GM23338 (cell line): Measurements from ENCODE around the gene ADAMTS20. TPM values are rescaled to one million over a fixed set of nuclear protein-coding genes. Genes with fewer than 3 reads are reported as not detected.
A peak's percentile ranks its signal among the peaks of the same experiment; 100 is the strongest.

Source experiments
- ATAC-seq: fragments of 200-7000 bp; cut with Tn5 transposase; 3 replicates; pipeline ENCODE4 v1.9.1; 2020
- DNase-seq: peaks from one replicate; pipeline ENCODE4 v3.0.0-alpha.2; 2015; ENCODE audit warnings: low spot score
- H2AFZ ChIP-seq: fragments of 200-600 bp; sonication (generic); 2 replicates; pipeline ENCODE4 v1.8.0; 2016; ENCODE audit warnings: antibody characterized with exemption, mild to moderate bottlenecking, moderate library complexity
- H3F3A ChIP-seq: fragments of 200-600 bp; sonication (generic); replicated peaks from 2 replicates; pipeline ENCODE4 v1.8.0; 2017; ENCODE audit warnings: antibody characterized with exemption, mixed run types, low read depth
- H3K27ac ChIP-seq: fragments of 200-600 bp; sonication (generic); 2 replicates; pipeline ENCODE4 v1.6.1; 2016; ENCODE audit warnings: low read depth
- H3K27me3 ChIP-seq: fragments of 200-600 bp; sonication (generic); 2 replicates; pipeline ENCODE4 v1.8.0; 2016; ENCODE audit warnings: mild to moderate bottlenecking, mixed run types, moderate library complexity; ENCODE audit not compliant: insufficient read depth
- H3K36me3 ChIP-seq: fragments of 200-600 bp; sonication (generic); 2 replicates; pipeline ENCODE4 v1.8.0; 2016; ENCODE audit warnings: mild to moderate bottlenecking; ENCODE audit not compliant: insufficient read depth
- H3K4me1 ChIP-seq: fragments of 200-600 bp; sonication (generic); 2 replicates; pipeline ENCODE4 v1.8.0; 2016; ENCODE audit warnings: mild to moderate bottlenecking, moderate library complexity; ENCODE audit not compliant: insufficient read depth
- H3K4me2 ChIP-seq: fragments of 200-600 bp; sonication (generic); 2 replicates; pipeline ENCODE4 v1.7.1; 2017; ENCODE audit warnings: mixed run types
- H3K4me3 ChIP-seq: fragments of 200-600 bp; sonication (generic); 2 replicates; pipeline ENCODE4 v1.6.1; 2016; ENCODE audit warnings: mixed run types
- H3K79me2 ChIP-seq: fragments of 200-600 bp; sonication (generic); replicated peaks from 2 replicates; pipeline ENCODE4 v1.8.0; 2017; ENCODE audit warnings: mild to moderate bottlenecking; ENCODE audit not compliant: insufficient read depth
- H3K9me2 ChIP-seq: fragments of 200-600 bp; sonication (generic); 2 replicates; pipeline ENCODE4 v1.8.0; 2017; ENCODE audit not compliant: insufficient read depth
- H4K20me1 ChIP-seq: fragments of 200-600 bp; sonication (generic); replicated peaks from 2 replicates; pipeline ENCODE4 v1.8.0; 2017; ENCODE audit warnings: mild to moderate bottlenecking; ENCODE audit not compliant: insufficient read depth
- H3K27ac Mint-ChIP-seq: 2 replicates; pipeline ENCODE4 v1.8.0; 2020; ENCODE audit warnings: inconsistent platforms, mild to moderate bottlenecking, moderate library complexity, mixed read lengths
- H3K27me3 Mint-ChIP-seq: 3 replicates; pipeline ENCODE4 v1.8.0; 2022; ENCODE audit warnings: low read depth, mild to moderate bottlenecking, moderate library complexity, mixed read lengths, inconsistent platforms; ENCODE audit not compliant: insufficient read depth, poor library complexity
- H3K36me3 Mint-ChIP-seq: 3 replicates; pipeline ENCODE4 v1.8.0; 2021; ENCODE audit warnings: low read depth, mild to moderate bottlenecking, inconsistent platforms, moderate library complexity, mixed read lengths
- H3K4me1 Mint-ChIP-seq: 3 replicates; pipeline ENCODE4 v1.8.0; 2020; ENCODE audit warnings: mild to moderate bottlenecking, inconsistent platforms, mixed read lengths
- H3K4me3 Mint-ChIP-seq: 3 replicates; pipeline ENCODE4 v1.8.0; 2021; ENCODE audit warnings: moderate library complexity, mild to moderate bottlenecking, inconsistent platforms, mixed read lengths
- H3K9me3 Mint-ChIP-seq: 3 replicates; pipeline ENCODE4 v1.8.0; 2020; ENCODE audit warnings: moderate library complexity, mild to moderate bottlenecking, inconsistent platforms, mixed read lengths
- CREB1 ChIP-seq: fragments of 250-450 bp; sonication (Bioruptor Pico); IDR thresholded peaks from 2 replicates; pipeline ENCODE4 v1.5.0; 2020; ENCODE audit warnings: low read depth, mild to moderate bottlenecking, moderate library complexity
- EZH2phosphoT487 ChIP-seq: fragments of 200-600 bp; sonication (generic); IDR thresholded peaks from one replicate; pipeline ENCODE4 v1.8.1; 2018; ENCODE audit warnings: antibody characterized with exemption; ENCODE audit not compliant: unreplicated experiment
- NANOG ChIP-seq: IDR thresholded peaks from 2 replicates; pipeline ENCODE4 v1.6.1; 2016; ENCODE audit warnings: antibody characterized with exemption, borderline replicate concordance
- POLR2AphosphoS5 ChIP-seq: IDR thresholded peaks from 2 replicates; pipeline ENCODE4 v1.6.1; 2016; ENCODE audit warnings: antibody characterized with exemption, low read depth
- ZNF114 ChIP-seq: fragments of 250-450 bp; sonication (Bioruptor Pico); IDR thresholded peaks from 2 replicates; pipeline ENCODE4 v1.5.0; 2020; ENCODE audit warnings: mild to moderate bottlenecking, moderate library complexity
- ZNF331 ChIP-seq: fragments of 250-450 bp; sonication (Bioruptor Pico); IDR thresholded peaks from 2 replicates; pipeline ENCODE4 v1.5.0; 2020; ENCODE audit warnings: low read depth, mild to moderate bottlenecking, moderate library complexity
- polyA plus RNA-seq: library from polyadenylated mRNA; unstranded; fragments of >200 nt; fragmentation: Nextera tagmentation; extraction: Ambion mirVana; gene quantifications from 2 replicates; pipeline ENCODE4 v1.2.1, GENCODE V29; 2016
- total RNA-seq: library from RNA; depleted of rRNA; stranded (reverse); fragments of >200 nt; shearing (Covaris generic); gene quantifications from 2 replicates; pipeline ENCODE4 v1.2.3, GENCODE V29; 2014
- TF ChIP-seq, protein P1 (sequence below), 2 experiments: fragments of 200-600 bp in 1 of 2; sonication (generic) in 1 of 2; conservative IDR thresholded peaks; 2 replicates each; pipeline versions ENCODE4 v1.5.1 to v1.6.1; 2016 to 2017; ENCODE audit warnings: antibody characterized with exemption in 2 of 2, low read depth in 2 of 2, mild to moderate bottlenecking in 2 of 2, moderate library complexity in 1 of 2
- TF ChIP-seq, protein P2 (sequence below): IDR thresholded peaks from 2 replicates; pipeline ENCODE4 v1.6.1; 2016; ENCODE audit warnings: antibody characterized with exemption
- TF ChIP-seq, protein P3 (sequence below): fragments of 250-450 bp; sonication (Bioruptor Pico); IDR thresholded peaks from 2 replicates; pipeline ENCODE4 v1.5.0; 2020; ENCODE audit warnings: mild to moderate bottlenecking, moderate library complexity

Gene ADAMTS20
- total and polyA plus RNA-seq, 2 experiments from 2014 or later: 2.0 to 9.3 TPM

DNA sequence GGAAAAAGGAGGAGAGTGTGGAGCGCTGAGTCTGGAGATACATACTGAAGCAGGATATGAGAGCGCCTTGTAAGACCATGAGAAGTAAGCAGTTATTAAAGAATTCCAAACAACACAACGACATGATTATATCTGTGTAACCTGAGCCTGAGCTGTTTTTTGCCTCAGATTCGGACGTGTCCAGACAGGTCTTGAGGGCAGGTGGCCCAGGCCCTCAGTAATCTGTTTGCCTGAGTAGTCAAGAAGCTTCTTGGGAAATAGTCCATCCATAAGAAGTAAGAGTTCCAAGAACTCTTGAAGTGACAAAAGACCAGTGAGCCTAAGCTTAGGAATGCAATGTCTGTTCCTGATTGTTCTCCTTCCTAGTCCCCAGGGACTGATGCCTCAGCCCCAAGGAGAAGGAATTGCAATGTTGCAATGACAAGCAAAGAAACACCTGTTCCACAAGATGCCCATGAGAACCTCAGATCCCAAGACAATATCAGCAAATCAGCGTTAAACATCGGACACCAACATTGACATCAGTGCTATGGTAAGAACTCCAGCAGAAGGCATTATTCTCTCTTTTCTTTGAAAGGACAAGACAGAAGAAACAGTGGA is 34.7 kb upstream of the ADAMTS20 start:
- Histone ChIP-seq H4K20me1 (no peaks in the 10 kb centered on the region), H3K9me2 (peaks cover 23% of the 10 kb centered on the region), H3F3A (no peaks in the 10 kb centered on the region), H3K4me3 (no peak overlapping the region), H2AFZ (0 out of 2 replicates have a peak overlapping the region, but pooled peaks have one; percentile 69), H3K4me1 (no peaks in the 10 kb centered on the region), H3K27ac (no peak overlapping the region), H3K27me3 (no peaks in the 10 kb centered on the region), H3K4me2 (no peak overlapping the region), H3K79me2 (no peaks in the 10 kb centered on the region), H3K36me3 (no peaks in the 10 kb centered on the region)
- peaks cover 1% of the 10 kb centered on the region for H3K27me3 Mint-ChIP-seq
- ATAC-seq: no peak
- no peaks in the 10 kb centered on the region for H3K36me3 Mint-ChIP-seq
- H3K4me1 Mint-ChIP-seq: no peaks in the 10 kb centered on the region
- H3K27ac Mint-ChIP-seq: no peak overlapping the region
- no peak for TF ChIP-seq ZNF114
- H3K9me3 Mint-ChIP-seq: no peaks in the 10 kb centered on the region
- no peak for DNase-seq
- no peak overlapping the region for H3K4me3 Mint-ChIP-seq

DNA sequence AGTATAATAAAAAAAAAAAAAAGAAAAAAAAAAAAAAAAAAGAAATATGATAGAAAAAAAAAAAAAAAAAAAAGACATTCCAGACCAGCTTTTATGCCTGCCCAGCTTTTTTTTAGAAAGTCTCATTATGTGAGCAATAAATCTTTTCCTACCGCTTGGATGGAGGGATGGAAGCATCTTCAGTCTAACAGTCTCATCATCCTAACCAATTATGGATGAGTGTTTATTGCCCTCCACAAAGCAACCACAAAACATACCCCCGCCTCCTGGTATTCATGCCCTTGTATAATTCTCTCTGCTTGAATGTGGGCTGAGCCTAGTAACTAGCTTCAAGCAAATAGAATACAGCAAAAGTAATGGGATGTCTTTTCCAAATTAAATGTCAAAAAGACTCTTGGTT is 33.7 kb upstream of the ADAMTS20 start:
- no peaks in the 10 kb centered on the region for H3K9me3 Mint-ChIP-seq
- H3F3A ChIP-seq: no peaks in the 10 kb centered on the region
- no peak overlapping the region for H3K27ac ChIP-seq
- no peak overlapping the region for H3K27ac Mint-ChIP-seq
- no peaks in the 10 kb centered on the region for H4K20me1 ChIP-seq
- H2AFZ ChIP-seq: no peak overlapping the region
- no peaks in the 10 kb centered on the region for H3K27me3 ChIP-seq
- H3K4me3 ChIP-seq: no peak overlapping the region
- peaks cover 1% of the 10 kb centered on the region for H3K27me3 Mint-ChIP-seq
- H3K4me2 ChIP-seq: no peak overlapping the region
- no peaks in the 10 kb centered on the region for H3K4me1 Mint-ChIP-seq
- H3K4me1 ChIP-seq: no peaks in the 10 kb centered on the region
- no peak for DNase-seq
- H3K79me2 ChIP-seq: no peaks in the 10 kb centered on the region
- no peaks in the 10 kb centered on the region for H3K36me3 Mint-ChIP-seq
- H3K36me3 ChIP-seq: no peaks in the 10 kb centered on the region
- H3K9me2 ChIP-seq: peaks cover 23% of the 10 kb centered on the region
- no peak for ATAC-seq
- no peak overlapping the region for H3K4me3 Mint-ChIP-seq
- TF ChIP-seq, protein P1, sequence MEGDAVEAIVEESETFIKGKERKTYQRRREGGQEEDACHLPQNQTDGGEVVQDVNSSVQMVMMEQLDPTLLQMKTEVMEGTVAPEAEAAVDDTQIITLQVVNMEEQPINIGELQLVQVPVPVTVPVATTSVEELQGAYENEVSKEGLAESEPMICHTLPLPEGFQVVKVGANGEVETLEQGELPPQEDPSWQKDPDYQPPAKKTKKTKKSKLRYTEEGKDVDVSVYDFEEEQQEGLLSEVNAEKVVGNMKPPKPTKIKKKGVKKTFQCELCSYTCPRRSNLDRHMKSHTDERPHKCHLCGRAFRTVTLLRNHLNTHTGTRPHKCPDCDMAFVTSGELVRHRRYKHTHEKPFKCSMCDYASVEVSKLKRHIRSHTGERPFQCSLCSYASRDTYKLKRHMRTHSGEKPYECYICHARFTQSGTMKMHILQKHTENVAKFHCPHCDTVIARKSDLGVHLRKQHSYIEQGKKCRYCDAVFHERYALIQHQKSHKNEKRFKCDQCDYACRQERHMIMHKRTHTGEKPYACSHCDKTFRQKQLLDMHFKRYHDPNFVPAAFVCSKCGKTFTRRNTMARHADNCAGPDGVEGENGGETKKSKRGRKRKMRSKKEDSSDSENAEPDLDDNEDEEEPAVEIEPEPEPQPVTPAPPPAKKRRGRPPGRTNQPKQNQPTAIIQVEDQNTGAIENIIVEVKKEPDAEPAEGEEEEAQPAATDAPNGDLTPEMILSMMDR (conservative IDR thresholded peaks at IDR 0.05; ENCODE audit: low read depth in 2 of 2): no peak
- TF ChIP-seq, protein P2, sequence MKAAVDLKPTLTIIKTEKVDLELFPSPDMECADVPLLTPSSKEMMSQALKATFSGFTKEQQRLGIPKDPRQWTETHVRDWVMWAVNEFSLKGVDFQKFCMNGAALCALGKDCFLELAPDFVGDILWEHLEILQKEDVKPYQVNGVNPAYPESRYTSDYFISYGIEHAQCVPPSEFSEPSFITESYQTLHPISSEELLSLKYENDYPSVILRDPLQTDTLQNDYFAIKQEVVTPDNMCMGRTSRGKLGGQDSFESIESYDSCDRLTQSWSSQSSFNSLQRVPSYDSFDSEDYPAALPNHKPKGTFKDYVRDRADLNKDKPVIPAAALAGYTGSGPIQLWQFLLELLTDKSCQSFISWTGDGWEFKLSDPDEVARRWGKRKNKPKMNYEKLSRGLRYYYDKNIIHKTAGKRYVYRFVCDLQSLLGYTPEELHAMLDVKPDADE: no peak
- no peak for TF ChIP-seq POLR2AphosphoS5
- TF ChIP-seq NANOG: no peak
- no peak for TF ChIP-seq ZNF331 (CRISPR knock-in tag)
- no peak for TF ChIP-seq CREB1
- no peak for TF ChIP-seq ZNF114
- TF ChIP-seq, protein P3, sequence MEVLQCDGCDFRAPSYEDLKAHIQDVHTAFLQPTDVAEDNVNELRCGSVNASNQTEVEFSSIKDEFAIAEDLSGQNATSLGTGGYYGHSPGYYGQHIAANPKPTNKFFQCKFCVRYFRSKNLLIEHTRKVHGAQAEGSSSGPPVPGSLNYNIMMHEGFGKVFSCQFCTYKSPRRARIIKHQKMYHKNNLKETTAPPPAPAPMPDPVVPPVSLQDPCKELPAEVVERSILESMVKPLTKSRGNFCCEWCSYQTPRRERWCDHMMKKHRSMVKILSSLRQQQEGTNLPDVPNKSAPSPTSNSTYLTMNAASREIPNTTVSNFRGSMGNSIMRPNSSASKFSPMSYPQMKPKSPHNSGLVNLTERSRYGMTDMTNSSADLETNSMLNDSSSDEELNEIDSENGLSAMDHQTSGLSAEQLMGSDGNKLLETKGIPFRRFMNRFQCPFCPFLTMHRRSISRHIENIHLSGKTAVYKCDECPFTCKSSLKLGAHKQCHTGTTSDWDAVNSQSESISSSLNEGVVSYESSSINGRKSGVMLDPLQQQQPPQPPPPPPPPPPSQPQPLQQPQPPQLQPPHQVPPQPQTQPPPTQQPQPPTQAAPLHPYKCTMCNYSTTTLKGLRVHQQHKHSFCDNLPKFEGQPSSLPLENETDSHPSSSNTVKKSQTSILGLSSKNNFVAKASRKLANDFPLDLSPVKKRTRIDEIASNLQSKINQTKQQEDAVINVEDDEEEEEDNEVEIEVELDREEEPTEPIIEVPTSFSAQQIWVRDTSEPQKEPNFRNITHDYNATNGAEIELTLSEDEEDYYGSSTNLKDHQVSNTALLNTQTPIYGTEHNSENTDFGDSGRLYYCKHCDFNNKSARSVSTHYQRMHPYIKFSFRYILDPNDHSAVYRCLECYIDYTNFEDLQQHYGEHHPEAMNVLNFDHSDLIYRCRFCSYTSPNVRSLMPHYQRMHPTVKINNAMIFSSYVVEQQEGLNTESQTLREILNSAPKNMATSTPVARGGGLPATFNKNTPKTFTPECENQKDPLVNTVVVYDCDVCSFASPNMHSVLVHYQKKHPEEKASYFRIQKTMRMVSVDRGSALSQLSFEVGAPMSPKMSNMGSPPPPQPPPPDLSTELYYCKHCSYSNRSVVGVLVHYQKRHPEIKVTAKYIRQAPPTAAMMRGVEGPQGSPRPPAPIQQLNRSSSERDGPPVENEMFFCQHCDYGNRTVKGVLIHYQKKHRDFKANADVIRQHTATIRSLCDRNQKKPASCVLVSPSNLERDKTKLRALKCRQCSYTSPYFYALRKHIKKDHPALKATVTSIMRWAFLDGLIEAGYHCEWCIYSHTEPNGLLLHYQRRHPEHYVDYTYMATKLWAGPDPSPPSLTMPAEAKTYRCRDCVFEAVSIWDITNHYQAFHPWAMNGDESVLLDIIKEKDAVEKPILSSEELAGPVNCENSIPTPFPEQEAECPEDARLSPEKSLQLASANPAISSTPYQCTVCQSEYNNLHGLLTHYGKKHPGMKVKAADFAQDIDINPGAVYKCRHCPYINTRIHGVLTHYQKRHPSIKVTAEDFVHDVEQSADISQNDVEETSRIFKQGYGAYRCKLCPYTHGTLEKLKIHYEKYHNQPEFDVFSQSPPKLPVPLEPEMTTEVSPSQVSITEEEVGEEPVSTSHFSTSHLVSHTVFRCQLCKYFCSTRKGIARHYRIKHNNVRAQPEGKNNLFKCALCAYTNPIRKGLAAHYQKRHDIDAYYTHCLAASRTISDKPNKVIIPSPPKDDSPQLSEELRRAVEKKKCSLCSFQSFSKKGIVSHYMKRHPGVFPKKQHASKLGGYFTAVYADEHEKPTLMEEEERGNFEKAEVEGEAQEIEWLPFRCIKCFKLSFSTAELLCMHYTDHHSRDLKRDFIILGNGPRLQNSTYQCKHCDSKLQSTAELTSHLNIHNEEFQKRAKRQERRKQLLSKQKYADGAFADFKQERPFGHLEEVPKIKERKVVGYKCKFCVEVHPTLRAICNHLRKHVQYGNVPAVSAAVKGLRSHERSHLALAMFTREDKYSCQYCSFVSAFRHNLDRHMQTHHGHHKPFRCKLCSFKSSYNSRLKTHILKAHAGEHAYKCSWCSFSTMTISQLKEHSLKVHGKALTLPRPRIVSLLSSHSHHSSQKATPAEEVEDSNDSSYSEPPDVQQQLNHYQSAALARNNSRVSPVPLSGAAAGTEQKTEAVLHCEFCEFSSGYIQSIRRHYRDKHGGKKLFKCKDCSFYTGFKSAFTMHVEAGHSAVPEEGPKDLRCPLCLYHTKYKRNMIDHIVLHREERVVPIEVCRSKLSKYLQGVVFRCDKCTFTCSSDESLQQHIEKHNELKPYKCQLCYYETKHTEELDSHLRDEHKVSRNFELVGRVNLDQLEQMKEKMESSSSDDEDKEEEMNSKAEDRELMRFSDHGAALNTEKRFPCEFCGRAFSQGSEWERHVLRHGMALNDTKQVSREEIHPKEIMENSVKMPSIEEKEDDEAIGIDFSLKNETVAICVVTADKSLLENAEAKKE: no peak
- no peak for TF ChIP-seq EZH2phosphoT487
